ENCODE results near the gene KLHL29.

KLHL29 gene

GRCh38 chr2:23445450-23445868 lies 60.5 kb downstream of the KLHL29 start:
- TF ChIP-seq EZH2phosphoT487 (IDR thresholded peaks at IDR 0.05; ENCODE audit: low read length) (no peak), CTCF (IDR thresholded peaks at IDR 0.05; ENCODE audit: low read length) (no peak), EZH2 (optimal IDR thresholded peaks at IDR 0.05; ENCODE audit: low read depth, low read length) (no peak)
- H3K27ac ChIP-seq (ENCODE audit: low read length), result no peak overlapping the region
- H3K4me2 ChIP-seq (ENCODE audit: low read depth, low read length), result no peak overlapping the region
- no peak overlapping the region for H2AFZ ChIP-seq (ENCODE audit: low read length)
- no peaks in the 10 kb centered on the region for H3K4me1 ChIP-seq (ENCODE audit: low read length)
- H3K27me3 ChIP-seq (replicated peaks; ENCODE audit: insufficient read depth, low read length), result no peaks in the 10 kb centered on the region
- H3K9ac ChIP-seq (ENCODE audit: low read length), result no peak overlapping the region
- no peak for DNase-seq
- no peaks in the 10 kb centered on the region for H3K36me3 ChIP-seq (replicated peaks; ENCODE audit: insufficient read depth, low read length)
- H3F3A ChIP-seq (ENCODE audit: insufficient read depth, low read length), result no peaks in the 10 kb centered on the region
- no peaks in the 10 kb centered on the region for H3K9me2 ChIP-seq (replicated peaks; ENCODE audit: insufficient read depth, low read length)
- H4K20me1 ChIP-seq (ENCODE audit: insufficient read depth, low read length), result no peaks in the 10 kb centered on the region
- H3K4me3 ChIP-seq (ENCODE audit: low read length), result no peak overlapping the region
- H3K79me2 ChIP-seq (ENCODE audit: low read length), result no peaks in the 10 kb centered on the region
- no peaks in the 10 kb centered on the region for H3K9me3 ChIP-seq (replicated peaks; ENCODE audit: insufficient read depth, low read length)

- Histone ChIP-seq H3K4me1 (ENCODE audit: low read length) (no peaks in the 10 kb centered on the region), H3K27me3 (replicated peaks; ENCODE audit: insufficient read depth, low read length) (no peaks in the 10 kb centered on the region), H3K27ac (ENCODE audit: low read length) (no peak overlapping the region), H3K9me3 (replicated peaks; ENCODE audit: insufficient read depth, low read length) (no peaks in the 10 kb centered on the region), H3K4me3 (ENCODE audit: low read length) (no peak overlapping the region), H4K20me1 (ENCODE audit: insufficient read depth, low read length) (no peaks in the 10 kb centered on the region), H3K4me2 (ENCODE audit: low read depth, low read length) (no peak overlapping the region), H2AFZ (ENCODE audit: low read length) (no peak overlapping the region), H3K36me3 (replicated peaks; ENCODE audit: insufficient read depth, low read length) (no peaks in the 10 kb centered on the region), H3K9me2 (replicated peaks; ENCODE audit: insufficient read depth, low read length) (no peaks in the 10 kb centered on the region), H3F3A (ENCODE audit: insufficient read depth, low read length) (no peaks in the 10 kb centered on the region), H3K79me2 (ENCODE audit: low read length) (no peaks in the 10 kb centered on the region), H3K9ac (ENCODE audit: low read length) (no peak overlapping the region)
- no peak for TF ChIP-seq EZH2 (optimal IDR thresholded peaks at IDR 0.05; ENCODE audit: low read depth, low read length)
- no peak for TF ChIP-seq CTCF (IDR thresholded peaks at IDR 0.05; ENCODE audit: low read length)
- no peak for TF ChIP-seq EZH2phosphoT487 (IDR thresholded peaks at IDR 0.05; ENCODE audit: low read length)
- DNase-seq, result no peak
These were observed 61.9 kb downstream of the KLHL29 start for GRCh38 chr2:23446916-23447315.

GRCh38 chr2:23447405-23447804 lies 62.4 kb downstream of the KLHL29 start:
- Histone ChIP-seq H3K79me2 (ENCODE audit: low read length) (no peaks in the 10 kb centered on the region), H3K27me3 (replicated peaks; ENCODE audit: insufficient read depth, low read length) (no peaks in the 10 kb centered on the region), H3F3A (ENCODE audit: insufficient read depth, low read length) (no peaks in the 10 kb centered on the region), H3K9me3 (replicated peaks; ENCODE audit: insufficient read depth, low read length) (no peaks in the 10 kb centered on the region), H4K20me1 (ENCODE audit: insufficient read depth, low read length) (no peaks in the 10 kb centered on the region), H2AFZ (ENCODE audit: low read length) (no peak overlapping the region), H3K27ac (ENCODE audit: low read length) (no peak overlapping the region), H3K9ac (ENCODE audit: low read length) (no peak overlapping the region), H3K9me2 (replicated peaks; ENCODE audit: insufficient read depth, low read length) (no peaks in the 10 kb centered on the region), H3K36me3 (replicated peaks; ENCODE audit: insufficient read depth, low read length) (no peaks in the 10 kb centered on the region), H3K4me2 (ENCODE audit: low read depth, low read length) (no peak overlapping the region), H3K4me1 (ENCODE audit: low read length) (no peaks in the 10 kb centered on the region), H3K4me3 (ENCODE audit: low read length) (no peak overlapping the region)
- DNase-seq, result no peak
- TF ChIP-seq EZH2 (optimal IDR thresholded peaks at IDR 0.05; ENCODE audit: low read depth, low read length) (no peak), CTCF (IDR thresholded peaks at IDR 0.05; ENCODE audit: low read length) (no peak), EZH2phosphoT487 (IDR thresholded peaks at IDR 0.05; ENCODE audit: low read length) (no peak)
